Measurements from ENCODE around the gene ORC5. TPM values are rescaled to one million over a fixed set of nuclear protein-coding genes. Genes with fewer than 3 reads are reported as not detected.
A peak's percentile ranks its signal among the peaks of the same experiment; 100 is the strongest.

Gene ORC5
- total RNA-seq, 1 donor = 25.5 TPM

- no peak overlapping the region for H3K4me3 ChIP-seq (ENCODE audit: low read depth, low read length)
- peak; percentile 7 for DNase-seq (ENCODE audit: low read depth)
- TF ChIP-seq, protein P1, sequence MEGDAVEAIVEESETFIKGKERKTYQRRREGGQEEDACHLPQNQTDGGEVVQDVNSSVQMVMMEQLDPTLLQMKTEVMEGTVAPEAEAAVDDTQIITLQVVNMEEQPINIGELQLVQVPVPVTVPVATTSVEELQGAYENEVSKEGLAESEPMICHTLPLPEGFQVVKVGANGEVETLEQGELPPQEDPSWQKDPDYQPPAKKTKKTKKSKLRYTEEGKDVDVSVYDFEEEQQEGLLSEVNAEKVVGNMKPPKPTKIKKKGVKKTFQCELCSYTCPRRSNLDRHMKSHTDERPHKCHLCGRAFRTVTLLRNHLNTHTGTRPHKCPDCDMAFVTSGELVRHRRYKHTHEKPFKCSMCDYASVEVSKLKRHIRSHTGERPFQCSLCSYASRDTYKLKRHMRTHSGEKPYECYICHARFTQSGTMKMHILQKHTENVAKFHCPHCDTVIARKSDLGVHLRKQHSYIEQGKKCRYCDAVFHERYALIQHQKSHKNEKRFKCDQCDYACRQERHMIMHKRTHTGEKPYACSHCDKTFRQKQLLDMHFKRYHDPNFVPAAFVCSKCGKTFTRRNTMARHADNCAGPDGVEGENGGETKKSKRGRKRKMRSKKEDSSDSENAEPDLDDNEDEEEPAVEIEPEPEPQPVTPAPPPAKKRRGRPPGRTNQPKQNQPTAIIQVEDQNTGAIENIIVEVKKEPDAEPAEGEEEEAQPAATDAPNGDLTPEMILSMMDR (IDR thresholded peaks at IDR 0.05; ENCODE audit: insufficient read depth, low read depth, low read length) = peak; percentile 35
These were observed 111.1 kb downstream of the ORC5 start for GRCh38 chr7:104096683-104097082.

GRCh38 chr7:104093127-104093526 lies 114.7 kb downstream of the ORC5 start:
- H3K4me3 ChIP-seq (ENCODE audit: low read depth, low read length) = no peak overlapping the region
- TF ChIP-seq, protein P1 (IDR thresholded peaks at IDR 0.05; ENCODE audit: insufficient read depth, low read depth, low read length) = no peak
- DNase-seq (ENCODE audit: low read depth) = no peak

GRCh38 chr7:104091242-104091641 lies 116.6 kb downstream of the ORC5 start:
- DNase-seq (ENCODE audit: low read depth) = no peak
- TF ChIP-seq, protein P1 (IDR thresholded peaks at IDR 0.05; ENCODE audit: insufficient read depth, low read depth, low read length) = no peak
- H3K4me3 ChIP-seq (ENCODE audit: low read depth, low read length) = no peak overlapping the region

GRCh38 chr7:104089612-104090011 lies 118.2 kb downstream of the ORC5 start:
- H3K4me3 ChIP-seq (ENCODE audit: low read depth, low read length) = no peak overlapping the region
- TF ChIP-seq, protein P1 (IDR thresholded peaks at IDR 0.05; ENCODE audit: insufficient read depth, low read depth, low read length) = no peak
- DNase-seq (ENCODE audit: low read depth) = no peak

DNA sequence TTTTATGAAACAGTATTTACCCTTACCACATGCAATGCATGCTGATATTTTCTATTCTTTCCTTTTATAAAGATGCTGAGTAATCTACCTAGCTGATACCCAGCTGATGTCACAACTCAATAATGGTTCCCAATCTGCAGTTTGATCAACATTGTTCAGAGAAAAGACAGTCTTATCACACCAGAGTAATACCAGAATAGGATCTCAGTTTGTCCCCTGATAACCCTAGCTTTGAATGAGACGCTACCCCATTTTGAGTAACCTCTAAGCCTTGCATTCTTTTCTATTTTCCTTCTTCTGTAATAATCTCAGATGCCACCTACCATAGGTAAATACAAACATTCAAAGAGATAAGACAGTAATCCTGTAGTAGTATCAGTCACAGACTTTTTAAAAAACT lies 118.8 kb downstream of the ORC5 start:
- DNase-seq (ENCODE audit: low read depth) = no peak
- TF ChIP-seq, protein P1 (IDR thresholded peaks at IDR 0.05; ENCODE audit: insufficient read depth, low read depth, low read length) = no peak
- no peak overlapping the region for H3K4me3 ChIP-seq (ENCODE audit: low read depth, low read length)

Other genes starting within 250 kb of the ORC5 start
- gene RELN, start 218.4 kb downstream of the ORC5 start, total RNA-seq = under 0.01 and 0.97 TPM in 2 replicates
- not detected in 2 replicates for gene LHFPL3, start 120.6 kb upstream of the ORC5 start, total RNA-seq